OCI-LY7 (cell line): Measurements from ENCODE around the gene ULBP1. TPM values are rescaled to one million over a fixed set of nuclear protein-coding genes. Genes with fewer than 3 reads are reported as not detected.

ENCODE experiments used
- BruUV-seq: library from RNA; stranded (reverse); fragments of 400-500 nt; replicated peaks from 2 replicates; lab custom pipeline; 2021; lab: Mats Ljungman, UMichigan
- CTCF ChIA-PET: fragments of 300-600 bp; sonication (Branson Sonifier 250); formaldehyde crosslinking; loops from one replicate; lab custom pipeline; 2022; ENCODE audit warnings: antibody characterized with exemption; ENCODE audit not compliant: unreplicated experiment; lab: Charles Lee
- POLR2A ChIA-PET: fragments of 300-600 bp; sonication (Branson Sonifier 250); formaldehyde crosslinking; loops from one replicate; lab custom pipeline; 2022; ENCODE audit warnings: antibody characterized with exemption; lab: Charles Lee
- DNase-seq: peaks from one replicate; pipeline ENCODE4 v3.0.0-alpha.2; 2015; ENCODE audit warnings: low spot score
- H2AFZ ChIP-seq: fragments of 200-600 bp; sonication (generic), shearing (Covaris generic); 2 replicates; pipeline ENCODE4 v1.6.1; 2014; ENCODE audit warnings: mild to moderate bottlenecking, antibody characterized with exemption, low read length, moderate library complexity
- H3K27ac ChIP-seq: fragments of 200-600 bp; sonication (generic); 2 replicates; pipeline ENCODE4 v1.5.1; 2014; ENCODE audit warnings: mixed run types, low read depth, mild to moderate bottlenecking, moderate library complexity, low read length, inconsistent platforms; ENCODE audit not compliant: poor library complexity, severe bottlenecking
- H3K36me3 ChIP-seq: fragments of 200-600 bp; sonication (generic); 2 replicates; pipeline ENCODE4 v1.6.1; 2014; ENCODE audit warnings: mild to moderate bottlenecking, antibody characterized with exemption, low read length, moderate library complexity, mixed read lengths; ENCODE audit not compliant: insufficient read depth
- H3K4me1 ChIP-seq: fragments of 200-600 bp; sonication (generic); 2 replicates; pipeline ENCODE4 v1.5.1; 2014; ENCODE audit warnings: mild to moderate bottlenecking, low read length; ENCODE audit not compliant: insufficient read depth, poor library complexity, severe bottlenecking
- H3K4me2 ChIP-seq: fragments of 200-600 bp; sonication (generic); 2 replicates; pipeline ENCODE4 v1.6.1; 2014; ENCODE audit warnings: mild to moderate bottlenecking, low read length
- H3K4me3 ChIP-seq: fragments of 200-600 bp; sonication (generic); 2 replicates; pipeline ENCODE4 v1.5.1; 2014; ENCODE audit warnings: mild to moderate bottlenecking, low read depth, low read length; ENCODE audit not compliant: poor library complexity, severe bottlenecking
- H3K79me2 ChIP-seq: fragments of 200-600 bp; sonication (generic); 2 replicates; pipeline ENCODE4 v1.6.1; 2016; ENCODE audit warnings: low read depth, mild to moderate bottlenecking, low read length, moderate library complexity, mixed read lengths; ENCODE audit not compliant: insufficient read depth
- H3K9me2 ChIP-seq: fragments of 200-600 bp; sonication (generic); 2 replicates; pipeline ENCODE4 v1.6.1; 2016; ENCODE audit warnings: mild to moderate bottlenecking, low read length, mixed read lengths; ENCODE audit not compliant: insufficient read depth
- H3K9me3 ChIP-seq: fragments of 200-600 bp; sonication (generic); 2 replicates; pipeline ENCODE4 v1.6.1; 2014; ENCODE audit warnings: mild to moderate bottlenecking, mixed run types, low read length, mixed read lengths
- H4K20me1 ChIP-seq: fragments of 200-600 bp; sonication (generic); 2 replicates; pipeline ENCODE4 v1.6.1; 2014; ENCODE audit warnings: mild to moderate bottlenecking, antibody characterized with exemption, low read length, moderate library complexity, mixed read lengths; ENCODE audit not compliant: insufficient read depth
- EZH2phosphoT487 ChIP-seq: fragments of 200-600 bp; sonication (generic); IDR thresholded peaks from 2 replicates; pipeline ENCODE4 v1.6.1; 2018; ENCODE audit warnings: low read depth, borderline replicate concordance, mild to moderate bottlenecking, mixed run types, antibody characterized with exemption, low read length, moderate library complexity, mixed read lengths
- intact Hi-C: fragments of 100-400 bp; cut with micrococcal nuclease; formaldehyde crosslinking; loops from one replicate; pipeline ENCODE4 v1.10.0; 2022; ENCODE audit not compliant: unreplicated experiment
- total RNA-seq, 2 experiments: library from RNA; depleted of rRNA in 1 of 2; stranded (reverse); fragments of >200 nt in 1 of 2; shearing (Covaris generic) in 1 of 2; gene quantifications; 2 replicates each; pipeline ENCODE4 v1.2.3, GENCODE V29; 2014 to 2022
- TF ChIP-seq, protein P1 (sequence below): fragments of 200-600 bp; sonication (generic); conservative IDR thresholded peaks from 2 replicates; pipeline ENCODE4 v1.5.1; 2014; ENCODE audit warnings: mild to moderate bottlenecking, antibody characterized with exemption, low read length, moderate library complexity, mixed read lengths

ULBP1 gene
- total RNA-seq, 2 experiments from 2014 or later: 0.79 to 2.3 TPM

- intact Hi-C loops: no loop called here
- Histone ChIP-seq H3K9me3 (no peaks in the 10 kb centered on the region), H2AFZ (no peak overlapping the region), H3K79me2 (no peaks in the 10 kb centered on the region), H3K36me3 (no peaks in the 10 kb centered on the region), H3K4me1 (no peaks in the 10 kb centered on the region), H3K4me3 (no peak overlapping the region), H4K20me1 (no peaks in the 10 kb centered on the region), H3K27ac (no peak overlapping the region), H3K4me2 (no peak overlapping the region), H3K9me2 (no peaks in the 10 kb centered on the region)
- POLR2A ChIA-PET: no interaction called here
- CTCF ChIA-PET: no interaction called here
- no TSS peak for BruUV-seq
- TF ChIP-seq, protein P1, sequence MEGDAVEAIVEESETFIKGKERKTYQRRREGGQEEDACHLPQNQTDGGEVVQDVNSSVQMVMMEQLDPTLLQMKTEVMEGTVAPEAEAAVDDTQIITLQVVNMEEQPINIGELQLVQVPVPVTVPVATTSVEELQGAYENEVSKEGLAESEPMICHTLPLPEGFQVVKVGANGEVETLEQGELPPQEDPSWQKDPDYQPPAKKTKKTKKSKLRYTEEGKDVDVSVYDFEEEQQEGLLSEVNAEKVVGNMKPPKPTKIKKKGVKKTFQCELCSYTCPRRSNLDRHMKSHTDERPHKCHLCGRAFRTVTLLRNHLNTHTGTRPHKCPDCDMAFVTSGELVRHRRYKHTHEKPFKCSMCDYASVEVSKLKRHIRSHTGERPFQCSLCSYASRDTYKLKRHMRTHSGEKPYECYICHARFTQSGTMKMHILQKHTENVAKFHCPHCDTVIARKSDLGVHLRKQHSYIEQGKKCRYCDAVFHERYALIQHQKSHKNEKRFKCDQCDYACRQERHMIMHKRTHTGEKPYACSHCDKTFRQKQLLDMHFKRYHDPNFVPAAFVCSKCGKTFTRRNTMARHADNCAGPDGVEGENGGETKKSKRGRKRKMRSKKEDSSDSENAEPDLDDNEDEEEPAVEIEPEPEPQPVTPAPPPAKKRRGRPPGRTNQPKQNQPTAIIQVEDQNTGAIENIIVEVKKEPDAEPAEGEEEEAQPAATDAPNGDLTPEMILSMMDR: no peak
- TF ChIP-seq EZH2phosphoT487: no peak
- DNase-seq: no peak
These were observed 11.7 kb downstream of the ULBP1 start for GRCh38 chr6:149975400-149975799.

- no peak for TF ChIP-seq EZH2phosphoT487
- TF ChIP-seq, protein P1: no peak
- H3K4me3 ChIP-seq: no peak overlapping the region
- H2AFZ ChIP-seq: no peak overlapping the region
- BruUV-seq: no TSS peak
- intact Hi-C loops: no loop called here
- POLR2A ChIA-PET: no interaction called here
- no peaks in the 10 kb centered on the region for H3K36me3 ChIP-seq
- no peaks in the 10 kb centered on the region for H3K9me2 ChIP-seq
- H3K4me2 ChIP-seq: no peak overlapping the region
- no peaks in the 10 kb centered on the region for H3K4me1 ChIP-seq
- no peaks in the 10 kb centered on the region for H4K20me1 ChIP-seq
- no peaks in the 10 kb centered on the region for H3K9me3 ChIP-seq
- no peak for DNase-seq
- no peak overlapping the region for H3K27ac ChIP-seq
- H3K79me2 ChIP-seq: no peaks in the 10 kb centered on the region
- CTCF ChIA-PET: no interaction called here
These were observed 13.5 kb downstream of the ULBP1 start for GRCh38 chr6:149977221-149977620.

DNA sequence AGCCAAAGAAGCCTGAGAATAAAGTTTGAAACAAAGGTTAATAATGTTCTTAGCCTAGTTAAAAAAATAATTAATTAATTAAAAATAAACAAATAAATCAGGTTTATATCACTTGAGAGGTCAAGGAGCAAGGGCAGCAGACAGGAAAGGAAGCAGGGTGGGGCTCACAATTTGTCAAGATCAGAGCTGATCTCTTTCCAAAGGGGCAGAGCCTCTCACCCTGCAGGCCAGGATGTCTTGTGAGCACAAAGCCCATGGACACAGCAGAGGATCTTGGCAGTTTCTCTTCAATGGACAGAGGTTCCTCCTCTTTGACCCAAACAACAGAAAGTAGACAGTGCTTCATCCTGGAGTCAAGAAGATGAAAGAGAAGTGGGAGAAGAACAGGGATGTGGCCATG, 14.9 kb downstream of the ULBP1 start:
- no peaks in the 10 kb centered on the region for H3K36me3 ChIP-seq
- no peak for TF ChIP-seq EZH2phosphoT487
- TF ChIP-seq, protein P1: no peak
- no peaks in the 10 kb centered on the region for H3K4me1 ChIP-seq
- no peak for DNase-seq
- no peaks in the 10 kb centered on the region for H3K9me3 ChIP-seq
- H2AFZ ChIP-seq: no peak overlapping the region
- no peak overlapping the region for H3K4me3 ChIP-seq
- no TSS peak for BruUV-seq
- no peaks in the 10 kb centered on the region for H4K20me1 ChIP-seq
- CTCF ChIA-PET: no interaction called here
- no peak overlapping the region for H3K27ac ChIP-seq
- POLR2A ChIA-PET: interaction anchor here (0.6 to 1.0 kb wide), 2 partner anchors 14 to 118 kb away, joined by 3 to 4 read pairs; no protein-coding TSS in a partner anchor
- H3K4me2 ChIP-seq: no peak overlapping the region
- H3K9me2 ChIP-seq: no peaks in the 10 kb centered on the region
- no peaks in the 10 kb centered on the region for H3K79me2 ChIP-seq
- intact Hi-C loops: no loop called here
